NCI-H345 treated with DMSO at 0.1 percent for 48 hours (cell line): Measurements from ENCODE around the gene PGA3.
"Not testable (repeated sequence)": the region's sequence is repeated elsewhere in the genome, so short reads cannot be mapped to it uniquely, and the experiment has no call there.

ENCODE experiments used
- DNase-seq: peaks from one replicate; lab custom pipeline; 2025; ENCODE audit not compliant: unreplicated experiment; lab: John Stamatoyannopoulos, UW

The PGA3 gene

GRCh38 chr11:61204502-61205059 is 1.3 kb downstream of the PGA3 start:
- not testable (repeated sequence) for DNase-seq

GRCh38 chr11:61207636-61208310 is 4.5 kb downstream of the PGA3 start:
- not testable (repeated sequence) for DNase-seq

DNA sequence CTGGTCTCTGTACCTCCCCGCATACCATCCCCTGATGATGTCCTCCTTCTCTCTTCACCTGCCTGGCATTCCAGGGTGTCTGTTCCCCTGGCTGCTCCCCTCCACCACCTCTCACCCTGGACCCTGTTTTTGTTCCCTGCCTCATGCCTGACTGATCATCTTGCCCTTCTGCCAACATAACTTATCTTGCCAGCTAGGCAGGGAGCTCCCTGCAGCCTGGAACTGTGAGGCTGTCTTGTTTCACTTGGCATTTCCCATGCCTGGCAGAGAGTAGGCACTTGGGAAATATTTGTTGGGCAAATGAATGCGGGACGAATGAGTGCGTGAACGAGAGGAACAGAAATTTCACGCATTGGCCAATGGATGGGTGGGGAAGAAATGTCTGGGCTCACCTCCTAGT is 7.3 kb downstream of the PGA3 start:
- not testable (repeated sequence) for DNase-seq

GRCh38 chr11:61211327-61211952 is 8.1 kb downstream of the PGA3 start:
- DNase-seq, result not testable (repeated sequence)

DNA sequence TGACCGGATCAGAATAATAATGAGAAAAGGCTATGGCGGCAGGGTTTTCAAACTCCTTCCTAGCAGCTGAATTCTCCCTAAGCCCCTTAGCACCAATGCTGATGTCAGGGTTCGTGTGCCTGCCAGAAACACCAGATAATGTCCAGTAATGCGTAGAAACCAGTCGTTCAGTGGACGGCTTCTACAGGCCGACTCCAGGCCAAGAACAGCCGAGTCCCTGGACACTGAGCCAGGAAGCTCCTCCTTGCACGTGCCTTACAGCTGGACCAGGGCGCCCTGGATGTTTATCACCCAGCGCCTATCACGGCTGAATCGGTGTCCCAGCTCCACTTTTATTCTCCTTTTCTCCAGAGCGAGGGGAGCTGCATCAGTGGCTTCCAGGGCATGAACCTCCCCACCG is 8.9 kb downstream of the PGA3 start:
- DNase-seq, result not testable (repeated sequence)

GRCh38 chr11:61213711-61214324 is 10.5 kb downstream of the PGA3 start:
- DNase-seq, result not testable (repeated sequence)

DNA sequence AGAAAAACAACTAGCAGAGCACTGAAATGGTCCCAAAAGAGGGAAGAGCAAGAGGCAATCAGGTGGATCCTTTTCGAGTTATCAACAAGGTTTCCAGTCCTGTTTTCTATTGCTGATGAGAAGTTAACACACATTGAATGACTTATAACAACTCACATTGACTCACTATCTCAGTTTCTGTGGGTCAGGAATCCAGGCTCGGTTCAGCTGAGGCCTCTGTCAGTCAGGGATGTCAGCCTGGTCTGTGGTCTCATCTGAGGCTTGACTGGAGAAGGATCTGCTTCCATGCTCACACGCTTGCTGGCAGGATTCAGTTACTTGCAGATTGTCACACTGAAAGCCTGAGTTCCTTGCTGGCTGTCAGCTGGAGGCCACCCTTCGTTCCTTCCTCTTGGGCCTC is 15.0 kb downstream of the PGA3 start:
- not testable (repeated sequence) for DNase-seq

DNA sequence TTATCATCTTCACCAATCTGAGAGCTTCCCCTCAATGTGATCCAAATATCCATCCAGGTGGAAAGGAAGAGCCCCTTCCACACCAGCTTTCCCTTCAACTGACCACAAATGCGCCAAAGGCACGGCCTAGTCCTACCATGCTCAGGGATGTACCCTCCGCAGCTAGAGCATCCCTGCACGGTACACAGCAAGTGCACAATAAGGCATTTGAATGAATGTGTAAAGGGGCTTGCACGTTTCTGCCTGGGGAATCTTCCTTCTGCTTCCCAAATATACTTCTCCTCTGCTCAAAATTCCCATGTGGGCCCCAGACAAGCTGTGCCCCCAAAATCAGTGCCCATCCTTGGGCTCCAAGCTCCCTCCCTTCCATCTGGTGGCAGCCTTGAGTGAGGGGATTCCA is 15.7 kb downstream of the PGA3 start:
- not testable (repeated sequence) for DNase-seq

DNA sequence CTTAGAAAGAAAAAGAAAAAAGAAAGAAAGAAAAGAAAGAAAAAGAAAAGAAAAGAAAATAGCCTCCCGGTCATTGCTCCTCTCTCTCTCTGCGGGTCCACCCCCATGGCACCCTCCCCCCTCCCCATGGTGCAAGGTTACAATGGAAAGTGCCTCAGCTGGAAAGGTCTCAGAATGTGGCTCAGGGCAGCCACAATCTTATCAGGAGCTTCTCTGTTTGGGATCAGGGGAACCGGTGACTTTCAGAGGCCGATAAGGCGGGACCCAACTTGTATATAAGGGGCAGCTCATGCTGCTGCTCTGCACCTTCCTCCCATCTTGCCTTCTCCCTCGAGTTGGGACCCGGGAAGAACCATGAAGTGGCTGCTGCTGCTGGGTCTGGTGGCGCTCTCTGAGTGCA is 18.7 kb downstream of the PGA3 start, which contains the start of gene PGA4:
TSS of gene PGA4 (plus strand) at position 301 of the 400 bp plus-strand sequence. CDS start at position 355, 54 bp downstream.
- DNase-seq, result not testable (repeated sequence)

GRCh38 chr11:61222692-61223091 is 19.4 kb downstream of the PGA3 start:
- not testable (repeated sequence) for DNase-seq

DNA sequence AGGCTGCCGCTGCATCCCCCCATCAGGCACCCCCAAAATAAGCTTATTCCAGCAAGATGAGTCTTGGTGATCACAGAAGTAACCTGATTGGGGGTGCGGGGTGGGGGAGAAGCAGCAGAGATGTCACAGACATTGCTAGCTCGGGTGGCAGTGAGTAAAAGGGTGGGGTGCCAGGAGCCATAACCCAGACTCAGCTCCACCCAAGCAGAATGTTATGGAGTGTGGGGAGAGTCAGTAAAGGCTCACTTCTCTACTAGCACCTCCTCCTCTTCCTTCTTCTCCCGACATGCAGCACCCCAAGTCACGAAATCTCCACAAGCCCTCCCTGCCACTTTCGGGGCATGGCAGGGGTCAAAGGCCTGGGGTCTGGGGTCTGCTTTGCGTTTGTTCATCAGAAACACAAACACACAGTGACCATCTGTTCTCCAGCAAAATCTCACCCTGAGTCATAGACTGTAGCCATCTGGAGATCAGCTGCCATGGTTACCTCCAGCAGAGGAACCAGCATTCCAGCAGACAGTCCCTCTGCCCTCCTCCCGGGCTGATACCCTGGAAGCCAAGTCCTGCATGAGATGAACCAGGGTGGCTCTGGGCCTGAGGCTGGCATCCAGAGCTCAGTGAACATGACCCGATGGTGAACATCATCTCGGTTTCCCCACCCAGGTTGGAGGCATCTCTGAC is 23.3 kb downstream of the PGA3 start:
- DNase-seq, result not testable (repeated sequence)

DNA sequence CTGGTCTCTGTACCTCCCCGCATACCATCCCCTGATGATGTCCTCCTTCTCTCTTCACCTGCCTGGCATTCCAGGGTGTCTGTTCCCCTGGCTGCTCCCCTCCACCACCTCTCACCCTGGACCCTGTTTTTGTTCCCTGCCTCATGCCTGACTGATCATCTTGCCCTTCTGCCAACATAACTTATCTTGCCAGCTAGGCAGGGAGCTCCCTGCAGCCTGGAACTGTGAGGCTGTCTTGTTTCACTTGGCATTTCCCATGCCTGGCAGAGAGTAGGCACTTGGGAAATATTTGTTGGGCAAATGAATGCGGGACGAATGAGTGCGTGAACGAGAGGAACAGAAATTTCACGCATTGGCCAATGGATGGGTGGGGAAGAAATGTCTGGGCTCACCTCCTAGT is 26.1 kb downstream of the PGA3 start:
- not testable (repeated sequence) for DNase-seq

DNA sequence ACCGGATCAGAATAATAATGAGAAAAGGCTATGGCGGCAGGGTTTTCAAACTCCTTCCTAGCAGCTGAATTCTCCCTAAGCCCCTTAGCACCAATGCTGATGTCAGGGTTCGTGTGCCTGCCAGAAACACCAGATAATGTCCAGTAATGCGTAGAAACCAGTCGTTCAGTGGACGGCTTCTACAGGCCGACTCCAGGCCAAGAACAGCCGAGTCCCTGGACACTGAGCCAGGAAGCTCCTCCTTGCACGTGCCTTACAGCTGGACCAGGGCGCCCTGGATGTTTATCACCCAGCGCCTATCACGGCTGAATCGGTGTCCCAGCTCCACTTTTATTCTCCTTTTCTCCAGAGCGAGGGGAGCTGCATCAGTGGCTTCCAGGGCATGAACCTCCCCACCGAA is 27.7 kb downstream of the PGA3 start:
- not testable (repeated sequence) for DNase-seq

- DNase-seq, result not testable (repeated sequence)
Observed at GRCh38 chr11:61231585-61231984, 28.3 kb downstream of the PGA3 start.

- not testable (repeated sequence) for DNase-seq
Observed at GRCh38 chr11:61232548-61233145, 29.3 kb downstream of the PGA3 start.

GRCh38 chr11:61237130-61237529 is 33.8 kb downstream of the PGA3 start:
- DNase-seq, result not testable (repeated sequence)

- not testable (repeated sequence) for DNase-seq
Observed at GRCh38 chr11:61240288-61240687, 37.0 kb downstream of the PGA3 start.

GRCh38 chr11:61240875-61241274 is 37.6 kb downstream of the PGA3 start, which contains the start of gene PGA5:
PGA5 (plus strand) TSS chr11:61241175; CDS start chr11:61241227, 52 bp downstream.
- not testable (repeated sequence) for DNase-seq

- DNase-seq, result not testable (repeated sequence)
Observed at GRCh38 chr11:61241526-61241925, 38.2 kb downstream of the PGA3 start.

- not testable (repeated sequence) for DNase-seq
Observed at GRCh38 chr11:61245284-61245964, 42.1 kb downstream of the PGA3 start.
